ENCODE data around the gene PDE3B. TPM values are rescaled to one million over a fixed set of nuclear protein-coding genes. Genes with fewer than 3 reads are reported as not detected.

Gene PDE3B
- total RNA-seq, 4 donors from 2014 or later = 13.3 to 23.3 (median 21.5) TPM

- intact Hi-C loops (cut with DNase I) = loop anchor here (5.0 kb wide), 3 partner anchors 112 to 367 kb away; no protein-coding TSS in a partner anchor
- H3K36me3 ChIP-seq = no peaks in the 10 kb centered on the region
- H3K4me3 ChIP-seq = peak overlapping the region; percentile 60 to 64 (median 62)
- H3K9me3 ChIP-seq = no peaks in the 10 kb centered on the region
- H3K27me3 ChIP-seq = no peaks in the 10 kb centered on the region
- peak overlapping the region in 2 of 4 donors; percentile 8 to 47 for H3K27ac ChIP-seq (replicated peaks in 1 of 4)
- 14% methylated on average over 10 of the region's 26 CpGs for WGBS
- peak; percentile 94 for DNase-seq (ENCODE audit: extremely low spot score)
- TF ChIP-seq POLR2A (IDR thresholded peaks at IDR 0.05; ENCODE audit: low read depth) = no peak
- TF ChIP-seq EP300 (IDR thresholded peaks at IDR 0.05) = no peak
- peak; percentile 82 to 94 (median 91) for TF ChIP-seq CTCF (IDR thresholded peaks at IDR 0.05)
- peak in 1 of 2 donors; percentile 17 for TF ChIP-seq POLR2AphosphoS5 (IDR thresholded peaks at IDR 0.05)
- H3K4me1 ChIP-seq = peaks cover 7 to 31% (median 22%) of the 10 kb centered on the region in 4 donors
These were observed 261.1 kb downstream of the PDE3B start for GRCh38 chr11:14904745-14905103.

GRCh38 chr11:14905104-14906033 lies 261.8 kb downstream of the PDE3B start:
- H3K27ac ChIP-seq (replicated peaks in 1 of 4) = peak overlapping the region in 2 of 4 donors; percentile 8 to 47
- intact Hi-C loops (cut with DNase I) = loop anchor here (2.0 to 5.0 kb wide), 4 partner anchors 113 to 368 kb away; no protein-coding TSS in a partner anchor
- peaks cover 7 to 31% (median 22%) of the 10 kb centered on the region in 4 donors for H3K4me1 ChIP-seq

GRCh38 chr11:14906578-14906977 lies 263.0 kb downstream of the PDE3B start:
- 84% methylated on average over 5 of the region's 5 CpGs for WGBS
- H3K36me3 ChIP-seq = no peaks in the 10 kb centered on the region
- intact Hi-C loops (cut with DNase I) = loop anchor here (2.0 to 5.0 kb wide), 4 partner anchors 114 to 369 kb away; no protein-coding TSS in a partner anchor
- DNase-seq (ENCODE audit: extremely low spot score) = no peak
- H3K27me3 ChIP-seq = no peaks in the 10 kb centered on the region
- no peaks in the 10 kb centered on the region for H3K9me3 ChIP-seq
- TF ChIP-seq EP300 (IDR thresholded peaks at IDR 0.05) (no peak), POLR2A (IDR thresholded peaks at IDR 0.05; ENCODE audit: low read depth) (no peak), POLR2AphosphoS5 (IDR thresholded peaks at IDR 0.05) (no peak), CTCF (IDR thresholded peaks at IDR 0.05) (no peak)
- H3K4me3 ChIP-seq = no peak overlapping the region
- H3K4me1 ChIP-seq = peaks cover 7 to 31% (median 22%) of the 10 kb centered on the region in 4 donors
- H3K27ac ChIP-seq (replicated peaks in 1 of 4) = no peak overlapping the region

More at GRCh38 chr11:14905104-14906033, 261.8 kb downstream of the PDE3B start:
- peak; percentile 2 to 24 (median 11) for TF ChIP-seq CTCF (IDR thresholded peaks at IDR 0.05)
- TF ChIP-seq POLR2A (IDR thresholded peaks at IDR 0.05; ENCODE audit: low read depth) = no peak
- H3K4me3 ChIP-seq = peak overlapping the region; percentile 60 to 64 (median 62)
- no peaks in the 10 kb centered on the region for H3K9me3 ChIP-seq
- H3K27me3 ChIP-seq = no peaks in the 10 kb centered on the region
- 27% methylated on average over 9 of the region's 58 CpGs for WGBS
- no peaks in the 10 kb centered on the region for H3K36me3 ChIP-seq
- DNase-seq (ENCODE audit: extremely low spot score) = no peak

GRCh38 chr11:14906993-14907392 lies 263.4 kb downstream of the PDE3B start:
- intact Hi-C loops (cut with DNase I) = loop anchor here (2.0 to 5.0 kb wide), 4 partner anchors 115 to 370 kb away; no protein-coding TSS in a partner anchor

More at GRCh38 chr11:14906993-14907392, 263.4 kb downstream of the PDE3B start:
- no peak for DNase-seq (ENCODE audit: extremely low spot score)
- 92% methylated on average over 6 of the region's 6 CpGs for WGBS
- H3K27ac ChIP-seq (replicated peaks in 1 of 4) = no peak overlapping the region
- TF ChIP-seq POLR2A (IDR thresholded peaks at IDR 0.05; ENCODE audit: low read depth) = no peak
- TF ChIP-seq POLR2AphosphoS5 (IDR thresholded peaks at IDR 0.05) = no peak
- no peak for TF ChIP-seq CTCF (IDR thresholded peaks at IDR 0.05)
- no peaks in the 10 kb centered on the region for H3K36me3 ChIP-seq
- H3K27me3 ChIP-seq = no peaks in the 10 kb centered on the region
- H3K9me3 ChIP-seq = no peaks in the 10 kb centered on the region
- no peak overlapping the region for H3K4me3 ChIP-seq
- peaks cover 7 to 31% (median 22%) of the 10 kb centered on the region in 4 donors for H3K4me1 ChIP-seq
